Measurements from ENCODE around the gene ADGRG3.

The ADGRG3 gene

DNA sequence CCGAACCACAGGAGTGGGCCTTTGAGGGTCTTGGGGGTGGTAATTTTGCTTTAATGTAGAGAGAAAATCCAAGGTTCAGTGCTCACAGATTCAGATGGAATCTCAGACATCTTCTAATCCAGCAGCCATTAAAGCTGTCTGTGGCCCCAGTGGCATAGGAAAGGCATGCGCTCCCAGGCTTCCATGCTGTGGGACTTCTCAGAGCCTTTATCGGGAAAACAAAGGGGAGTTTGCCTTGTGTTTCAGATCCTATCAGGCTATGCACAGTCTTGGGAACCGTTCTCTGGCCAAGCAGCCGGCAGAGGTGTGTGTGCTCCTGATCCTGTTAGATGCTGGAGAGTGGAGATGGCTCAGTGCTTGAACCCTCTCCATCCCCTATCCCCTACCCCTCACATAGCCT is 31.9 kb upstream of the ADGRG3 start:
- Histone ChIP-seq H3K4me3 (ENCODE audit: low read length) (no peak overlapping the region), H3K9ac (ENCODE audit: low read length) (no peak overlapping the region), H3K36me3 (ENCODE audit: control insufficient read depth, insufficient read depth, low read length) (no peaks in the 10 kb centered on the region), H3K27ac (ENCODE audit: low read depth, low read length) (no peak overlapping the region), H3K4me1 (ENCODE audit: control insufficient read depth, insufficient read depth, low read length) (no peaks in the 10 kb centered on the region), H3K27me3 (ENCODE audit: control insufficient read depth, insufficient read depth, low read length) (peaks cover 6% of the 10 kb centered on the region)

DNA sequence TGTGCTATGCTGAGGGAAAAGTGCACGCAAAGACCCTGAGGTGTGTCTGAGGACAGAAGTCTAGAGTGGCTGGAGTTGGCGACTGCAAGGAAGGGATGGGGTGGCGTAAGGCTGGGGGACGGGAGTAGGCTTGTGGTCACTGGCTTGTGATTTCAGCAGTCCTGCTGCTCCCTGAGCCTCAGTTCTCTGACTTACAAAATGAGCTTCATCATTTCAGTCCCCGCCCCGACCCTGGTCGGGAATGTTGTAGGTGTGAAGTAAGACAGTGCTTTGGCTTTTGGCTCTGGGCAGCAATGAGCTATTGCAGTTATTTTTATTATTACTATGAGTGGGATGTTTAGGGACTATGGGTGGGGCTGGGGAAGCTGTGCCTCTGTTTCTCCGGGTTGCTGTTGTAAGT is 31.1 kb upstream of the ADGRG3 start:
- no peak overlapping the region for H3K27ac ChIP-seq (ENCODE audit: low read depth, low read length)
- no peaks in the 10 kb centered on the region for H3K4me1 ChIP-seq (ENCODE audit: control insufficient read depth, insufficient read depth, low read length)
- H3K27me3 ChIP-seq (ENCODE audit: control insufficient read depth, insufficient read depth, low read length), result peaks cover 6% of the 10 kb centered on the region
- no peaks in the 10 kb centered on the region for H3K36me3 ChIP-seq (ENCODE audit: control insufficient read depth, insufficient read depth, low read length)
- no peak overlapping the region for H3K9ac ChIP-seq (ENCODE audit: low read length)
- H3K4me3 ChIP-seq (ENCODE audit: low read length), result no peak overlapping the region

DNA sequence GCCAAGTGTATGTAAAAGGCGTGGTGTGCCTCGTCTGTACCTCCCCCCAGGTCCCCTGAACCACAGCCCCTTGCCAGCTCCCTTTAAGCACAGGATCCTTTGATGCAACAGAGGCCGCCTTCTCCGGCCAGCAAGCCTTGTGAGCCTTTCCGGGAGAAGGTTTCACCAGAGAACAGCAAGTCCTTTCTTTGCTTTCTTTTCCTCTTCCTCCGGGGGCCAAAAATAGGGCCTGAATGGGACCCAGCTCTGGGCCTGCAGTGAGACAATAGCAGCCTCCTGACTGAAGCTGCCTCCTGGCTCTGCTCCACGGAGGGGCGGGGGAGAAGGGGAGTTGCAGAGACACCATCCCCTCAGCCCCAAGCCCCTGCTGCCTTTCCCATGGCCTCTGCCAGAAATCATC is 30.7 kb upstream of the ADGRG3 start:
- Histone ChIP-seq H3K27me3 (ENCODE audit: control insufficient read depth, insufficient read depth, low read length) (peaks cover 6% of the 10 kb centered on the region), H3K4me3 (ENCODE audit: low read length) (no peak overlapping the region), H3K9ac (ENCODE audit: low read length) (no peak overlapping the region), H3K36me3 (ENCODE audit: control insufficient read depth, insufficient read depth, low read length) (no peaks in the 10 kb centered on the region), H3K4me1 (ENCODE audit: control insufficient read depth, insufficient read depth, low read length) (no peaks in the 10 kb centered on the region), H3K27ac (ENCODE audit: low read depth, low read length) (no peak overlapping the region)

DNA sequence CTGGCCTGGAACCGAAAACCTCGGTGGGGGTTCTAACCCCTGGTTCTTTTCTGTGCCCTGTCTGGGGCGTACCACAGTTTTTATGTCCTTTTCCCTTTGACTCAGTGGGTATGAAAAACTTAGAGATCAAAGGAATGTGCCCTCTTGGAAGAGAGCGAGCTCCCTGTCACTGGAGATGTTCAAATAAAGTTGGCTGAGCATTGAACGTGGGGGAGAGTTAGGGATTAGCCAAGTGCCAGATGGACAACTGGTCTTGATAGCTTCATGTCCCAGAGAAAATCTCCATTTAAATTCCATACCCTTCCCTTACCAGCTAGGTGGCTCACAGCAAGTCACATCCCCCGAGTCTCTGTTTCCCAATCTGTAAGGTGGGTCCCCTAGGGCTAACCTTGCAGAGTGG is 30.1 kb upstream of the ADGRG3 start:
- Histone ChIP-seq H3K4me3 (ENCODE audit: low read length) (no peak overlapping the region), H3K9ac (ENCODE audit: low read length) (no peak overlapping the region), H3K4me1 (ENCODE audit: control insufficient read depth, insufficient read depth, low read length) (no peaks in the 10 kb centered on the region), H3K36me3 (ENCODE audit: control insufficient read depth, insufficient read depth, low read length) (no peaks in the 10 kb centered on the region), H3K27me3 (ENCODE audit: control insufficient read depth, insufficient read depth, low read length) (peaks cover 6% of the 10 kb centered on the region), H3K27ac (ENCODE audit: low read depth, low read length) (no peak overlapping the region)

- Histone ChIP-seq H3K36me3 (ENCODE audit: control insufficient read depth, insufficient read depth, low read length) (no peaks in the 10 kb centered on the region), H3K4me1 (ENCODE audit: control insufficient read depth, insufficient read depth, low read length) (no peaks in the 10 kb centered on the region), H3K27me3 (ENCODE audit: control insufficient read depth, insufficient read depth, low read length) (peaks cover 6% of the 10 kb centered on the region), H3K4me3 (ENCODE audit: low read length) (no peak overlapping the region), H3K27ac (ENCODE audit: low read depth, low read length) (no peak overlapping the region), H3K9ac (ENCODE audit: low read length) (no peak overlapping the region)
These were observed 29.7 kb upstream of the ADGRG3 start for GRCh38 chr16:57638381-57638780.

DNA sequence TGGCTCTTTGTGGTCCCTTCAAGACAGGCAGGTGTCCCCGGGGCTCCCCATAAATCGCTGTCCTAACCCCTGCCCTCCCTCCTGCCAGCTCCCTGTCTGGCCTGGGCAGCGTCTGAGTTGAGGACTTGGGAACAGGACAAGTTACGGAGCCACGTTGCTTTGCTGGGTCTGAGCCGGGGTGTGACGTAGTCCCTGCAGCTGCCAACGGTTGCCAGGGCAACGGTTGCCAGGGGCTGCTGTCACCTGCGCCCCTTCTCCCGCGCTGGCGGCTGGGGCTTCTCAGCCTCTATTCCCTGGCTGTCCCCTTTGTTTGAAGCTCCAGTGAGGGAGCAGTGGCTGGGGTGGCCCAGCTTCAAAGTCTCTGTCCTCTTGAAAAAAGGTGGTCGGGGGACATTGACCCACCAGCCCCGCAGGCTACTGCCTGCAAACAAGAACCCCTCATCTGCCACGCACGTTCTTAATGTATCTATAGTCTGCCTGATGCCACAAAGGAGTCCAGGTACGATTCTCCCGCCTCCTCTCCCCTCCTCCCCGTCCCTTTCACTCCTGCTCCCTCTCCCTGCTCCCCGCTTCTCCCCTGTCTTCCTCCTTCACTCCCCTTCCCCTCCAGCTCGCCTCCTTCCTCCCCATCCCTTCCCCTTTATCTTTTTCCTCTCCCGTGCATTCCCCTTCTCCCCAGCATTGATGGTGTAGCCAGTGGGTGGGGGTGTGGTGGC is 28.8 kb upstream of the ADGRG3 start:
- H3K36me3 ChIP-seq (ENCODE audit: control insufficient read depth, insufficient read depth, low read length), result peaks cover under 1% of the 10 kb centered on the region
- H3K4me1 ChIP-seq (ENCODE audit: control insufficient read depth, insufficient read depth, low read length), result no peaks in the 10 kb centered on the region
- no peak overlapping the region for H3K27ac ChIP-seq (ENCODE audit: low read depth, low read length)
- H3K27me3 ChIP-seq (ENCODE audit: control insufficient read depth, insufficient read depth, low read length), result peaks cover 6% of the 10 kb centered on the region
- no peak overlapping the region for H3K4me3 ChIP-seq (ENCODE audit: low read length)
- H3K9ac ChIP-seq (ENCODE audit: low read length), result no peak overlapping the region

GRCh38 chr16:57640185-57640584 is 27.9 kb upstream of the ADGRG3 start:
- Histone ChIP-seq H3K27me3 (ENCODE audit: control insufficient read depth, insufficient read depth, low read length) (peaks cover 7% of the 10 kb centered on the region), H3K27ac (ENCODE audit: low read depth, low read length) (no peak overlapping the region), H3K9ac (ENCODE audit: low read length) (no peak overlapping the region), H3K4me3 (ENCODE audit: low read length) (no peak overlapping the region), H3K4me1 (ENCODE audit: control insufficient read depth, insufficient read depth, low read length) (no peaks in the 10 kb centered on the region), H3K36me3 (ENCODE audit: control insufficient read depth, insufficient read depth, low read length) (peaks cover 5% of the 10 kb centered on the region)

DNA sequence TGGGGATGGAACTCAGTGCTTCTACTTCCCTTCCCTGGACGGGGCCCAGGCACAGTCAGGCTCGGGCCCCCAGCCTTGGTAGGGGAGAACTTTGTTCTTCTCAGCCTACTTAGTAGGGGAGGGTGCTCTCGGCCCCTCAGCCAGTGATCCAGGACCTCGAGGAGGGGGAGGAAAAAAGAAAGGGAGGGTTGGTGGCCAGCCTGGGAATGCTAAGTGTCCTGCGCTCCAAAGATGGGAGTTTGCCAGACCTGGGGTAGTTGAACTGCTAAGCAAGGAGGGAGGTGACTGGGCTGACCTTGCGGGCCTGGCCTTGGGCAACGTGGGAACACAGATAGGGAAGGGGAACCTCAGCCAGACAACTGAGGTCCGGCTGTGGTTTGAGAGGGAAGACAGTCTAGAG is 27.5 kb upstream of the ADGRG3 start:
- peaks cover 4% of the 10 kb centered on the region for H3K27me3 ChIP-seq (ENCODE audit: control insufficient read depth, insufficient read depth, low read length)
- no peak overlapping the region for H3K27ac ChIP-seq (ENCODE audit: low read depth, low read length)
- H3K4me1 ChIP-seq (ENCODE audit: control insufficient read depth, insufficient read depth, low read length), result no peaks in the 10 kb centered on the region
- no peak overlapping the region for H3K4me3 ChIP-seq (ENCODE audit: low read length)
- peaks cover 5% of the 10 kb centered on the region for H3K36me3 ChIP-seq (ENCODE audit: control insufficient read depth, insufficient read depth, low read length)
- H3K9ac ChIP-seq (ENCODE audit: low read length), result no peak overlapping the region

DNA sequence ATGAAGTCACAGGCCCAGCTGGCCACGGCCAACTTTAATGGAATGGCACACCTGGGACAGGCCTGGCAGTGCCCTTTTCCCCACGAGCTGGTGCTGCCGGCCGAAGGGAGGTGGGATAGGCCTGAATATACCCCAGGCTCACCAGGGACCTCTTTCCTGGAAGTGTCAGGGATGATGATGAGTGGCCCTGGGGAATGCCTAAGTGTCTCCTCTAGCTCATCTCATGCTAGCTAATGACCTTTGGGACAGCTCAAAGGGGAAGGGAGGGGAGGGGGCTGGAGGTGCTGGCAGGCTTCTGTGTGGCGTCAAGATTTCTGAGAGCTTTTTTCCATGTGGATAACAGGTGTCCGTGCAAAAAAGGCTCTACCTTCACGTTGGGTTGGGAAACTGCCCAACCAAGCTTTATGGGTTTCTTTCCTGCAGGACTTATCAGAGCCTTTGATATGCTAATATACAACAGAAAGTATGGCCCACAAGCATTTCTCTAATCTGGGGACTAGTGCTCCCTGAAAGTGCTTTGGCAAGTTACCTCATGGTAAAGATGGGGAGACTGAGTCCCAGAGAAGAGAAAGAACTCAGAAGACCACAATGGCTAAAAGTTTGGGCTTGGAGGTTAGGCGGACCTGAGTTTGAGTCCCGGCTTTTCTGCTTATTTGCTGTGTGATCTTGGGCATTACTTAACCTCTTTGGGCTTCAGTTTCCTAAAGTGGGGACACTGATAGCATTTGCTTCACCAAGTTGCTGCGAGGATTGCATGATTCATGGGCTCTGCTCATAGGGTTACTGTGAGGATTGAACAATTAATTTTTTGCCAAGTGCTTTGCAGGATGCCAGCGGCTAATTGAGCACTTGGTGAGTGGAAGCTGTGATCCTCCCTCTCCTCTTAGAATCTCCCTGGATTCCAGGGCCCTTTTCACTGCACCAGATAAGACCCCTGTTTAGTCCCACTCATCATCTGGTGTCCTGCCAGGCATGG is 25.7 kb upstream of the ADGRG3 start:
- no peak overlapping the region for H3K9ac ChIP-seq (ENCODE audit: low read length)
- H3K27me3 ChIP-seq (ENCODE audit: control insufficient read depth, insufficient read depth, low read length), result peaks cover 4% of the 10 kb centered on the region
- no peak overlapping the region for H3K4me3 ChIP-seq (ENCODE audit: low read length)
- no peaks in the 10 kb centered on the region for H3K4me1 ChIP-seq (ENCODE audit: control insufficient read depth, insufficient read depth, low read length)
- H3K27ac ChIP-seq (ENCODE audit: low read depth, low read length), result no peak overlapping the region
- H3K36me3 ChIP-seq (ENCODE audit: control insufficient read depth, insufficient read depth, low read length), result peaks cover 5% of the 10 kb centered on the region

DNA sequence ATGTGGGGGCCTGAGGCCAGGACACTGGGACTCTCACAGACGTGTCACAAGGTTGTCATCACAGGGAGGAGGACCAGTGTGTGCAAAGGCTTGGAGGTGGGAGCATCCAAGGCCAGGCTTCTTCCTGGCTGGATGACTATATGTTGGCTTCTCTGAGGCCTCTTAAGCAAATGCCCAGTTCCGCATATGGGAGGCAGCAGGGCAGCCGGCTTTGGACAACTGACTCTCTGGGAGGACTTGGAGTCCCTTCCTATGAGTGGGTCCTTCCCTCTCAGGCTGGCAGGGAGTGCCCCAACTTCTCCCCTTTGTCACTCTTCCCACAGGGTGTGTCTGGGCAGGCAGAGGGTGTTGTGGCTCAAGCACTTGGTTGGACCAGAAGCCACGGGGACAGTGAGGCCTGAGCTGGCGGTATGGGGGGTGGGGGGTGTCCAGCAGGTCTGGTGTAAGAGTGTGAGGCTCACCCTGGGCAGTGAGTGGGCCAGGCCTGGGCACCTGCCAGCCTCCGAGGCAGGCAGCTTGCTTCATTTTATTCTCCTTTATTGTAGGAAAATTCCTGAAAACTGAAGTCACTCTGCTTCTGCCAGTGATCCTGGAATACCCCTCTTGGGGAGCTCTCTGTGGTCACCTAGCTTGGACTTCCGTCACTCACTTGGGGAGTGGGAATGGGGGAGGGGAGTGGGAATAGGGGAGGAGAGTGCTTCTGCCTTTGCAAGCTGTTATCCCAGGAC is 24.8 kb upstream of the ADGRG3 start:
- Histone ChIP-seq H3K9ac (ENCODE audit: low read length) (no peak overlapping the region), H3K36me3 (ENCODE audit: control insufficient read depth, insufficient read depth, low read length) (peaks cover 5% of the 10 kb centered on the region), H3K27ac (ENCODE audit: low read depth, low read length) (no peak overlapping the region), H3K4me1 (ENCODE audit: control insufficient read depth, insufficient read depth, low read length) (no peaks in the 10 kb centered on the region), H3K27me3 (ENCODE audit: control insufficient read depth, insufficient read depth, low read length) (peaks cover 4% of the 10 kb centered on the region), H3K4me3 (ENCODE audit: low read length) (no peak overlapping the region)

- Histone ChIP-seq H3K36me3 (ENCODE audit: control insufficient read depth, insufficient read depth, low read length) (peaks cover 5% of the 10 kb centered on the region), H3K27ac (ENCODE audit: low read depth, low read length) (no peak overlapping the region), H3K27me3 (ENCODE audit: control insufficient read depth, insufficient read depth, low read length) (peaks cover 4% of the 10 kb centered on the region), H3K9ac (ENCODE audit: low read length) (no peak overlapping the region), H3K4me1 (ENCODE audit: control insufficient read depth, insufficient read depth, low read length) (no peaks in the 10 kb centered on the region), H3K4me3 (ENCODE audit: low read length) (no peak overlapping the region)
These were observed 24.2 kb upstream of the ADGRG3 start for GRCh38 chr16:57643910-57644309.

DNA sequence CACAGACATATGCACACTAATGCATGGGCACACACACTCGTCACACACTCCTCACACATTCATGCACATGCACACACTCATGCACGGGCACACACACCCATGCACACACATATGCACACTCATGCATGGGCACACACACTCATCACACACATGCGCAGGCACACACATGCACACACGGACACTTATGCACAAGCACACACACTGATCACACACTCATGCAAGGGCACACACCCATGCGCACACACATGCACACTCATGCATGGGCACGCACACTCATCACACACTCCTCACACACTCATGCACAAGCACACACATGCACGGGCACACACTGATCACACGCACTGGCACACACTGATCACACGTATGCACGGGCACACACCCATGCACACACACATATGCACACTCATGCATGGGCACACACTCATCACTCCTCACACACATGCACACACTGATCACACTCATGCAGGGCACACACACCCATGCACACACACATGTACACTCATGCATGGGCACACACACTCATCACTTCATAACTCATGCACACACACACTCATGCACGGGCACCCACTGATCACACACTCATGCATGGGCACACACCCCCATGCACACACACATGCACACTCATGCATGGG is 23.6 kb upstream of the ADGRG3 start:
- H3K4me3 ChIP-seq (ENCODE audit: low read length), result no peak overlapping the region
- H3K9ac ChIP-seq (ENCODE audit: low read length), result no peak overlapping the region
- H3K36me3 ChIP-seq (ENCODE audit: control insufficient read depth, insufficient read depth, low read length), result peaks cover 5% of the 10 kb centered on the region
- no peak overlapping the region for H3K27ac ChIP-seq (ENCODE audit: low read depth, low read length)
- H3K4me1 ChIP-seq (ENCODE audit: control insufficient read depth, insufficient read depth, low read length), result no peaks in the 10 kb centered on the region
- H3K27me3 ChIP-seq (ENCODE audit: control insufficient read depth, insufficient read depth, low read length), result peaks cover 4% of the 10 kb centered on the region

All from rectal smooth muscle tissue (tissue), 1 donor.